HEK293 (cell line): Measurements from ENCODE around the gene GALNT2.

ENCODE experiments used
- CTCF ChIA-PET: fragments of 350-600 bp; formaldehyde crosslinking; extraction: SDS; loops from one replicate; lab custom pipeline; 2021; ENCODE audit warnings: antibody characterized with exemption; lab: Yijun Ruan, JAX
- POLR2A ChIA-PET: fragments of 300-600 bp; formaldehyde crosslinking; extraction: SDS; loops from one replicate; lab custom pipeline; 2020; ENCODE audit warnings: antibody characterized with exemption, inconsistent platforms; lab: Yijun Ruan, JAX
- H3K27ac ChIP-seq: fragments of 200-500 bp; sonication (Bioruptor generic); 2 replicates; pipeline ENCODE4 v1.5.1; 2014; ENCODE audit warnings: low read depth, low read length, control low read depth, inconsistent platforms; ENCODE audit errors: extremely low read depth
- H3K36me3 ChIP-seq, 2 experiments: fragments of 200-500 bp in 1 of 2; sonication (Bioruptor generic) in 1 of 2; 1 replicate in 1 of 2; 2 replicates in 1 of 2; pipeline ENCODE4 v1.5.1; 2014 to 2017; ENCODE audit warnings: inconsistent platforms in 2 of 2, low read length in 2 of 2; ENCODE audit not compliant: control insufficient read depth in 2 of 2, insufficient read depth in 1 of 2
- H3K4me1 ChIP-seq: fragments of 200-500 bp; sonication (Bioruptor generic); 2 replicates; pipeline ENCODE4 v1.5.1; 2014; ENCODE audit warnings: mild to moderate bottlenecking, low read length, inconsistent platforms; ENCODE audit not compliant: control insufficient read depth, insufficient read depth
- H3K4me3 ChIP-seq: 2 replicates; pipeline ENCODE4 v1.5.1; 2011; ENCODE audit warnings: low read depth, mild to moderate bottlenecking, control low read depth, low read length, moderate library complexity
- H3K9me3 ChIP-seq: fragments of 200-500 bp; sonication (Bioruptor generic); 2 replicates; pipeline ENCODE4 v1.5.1; 2014; ENCODE audit warnings: low read depth, low read length, inconsistent platforms; ENCODE audit not compliant: control insufficient read depth, insufficient read depth
- BCL11B ChIP-seq: fragments of 450-650 bp; formaldehyde crosslinking; IDR thresholded peaks from 2 replicates; pipeline ENCODE4 v1.5.1; 2016; ENCODE audit warnings: low read depth, missing biosample characterization, missing genetic modification characterization
- MEIS1 ChIP-seq: sonication (generic); formaldehyde crosslinking; IDR thresholded peaks from 2 replicates; pipeline ENCODE4 v1.8.1; 2022; ENCODE audit warnings: missing genetic modification reagents, mild to moderate bottlenecking, borderline replicate concordance
- REPIN1 ChIP-seq: fragments of 450-650 bp; formaldehyde crosslinking; IDR thresholded peaks from 2 replicates; pipeline ENCODE4 v1.5.1; 2017; ENCODE audit warnings: missing biosample characterization, missing genetic modification characterization, low read depth
- SP2 ChIP-seq: fragments of 450-650 bp; formaldehyde crosslinking; IDR thresholded peaks from 2 replicates; pipeline ENCODE4 v1.5.1; 2016; ENCODE audit warnings: missing biosample characterization, missing genetic modification characterization
- ZBTB6 ChIP-seq: fragments of 450-650 bp; formaldehyde crosslinking; IDR thresholded peaks from 2 replicates; pipeline ENCODE4 v1.5.1; 2017; ENCODE audit warnings: missing biosample characterization, missing genetic modification characterization
- ZFHX2 ChIP-seq: fragments of 450-650 bp; formaldehyde crosslinking; conservative IDR thresholded peaks from 2 replicates; pipeline ENCODE4 v1.5.1; 2016; ENCODE audit warnings: missing biosample characterization, missing genetic modification characterization
- ZNF10 ChIP-seq: fragments of 450-650 bp; formaldehyde crosslinking; IDR thresholded peaks from 2 replicates; pipeline ENCODE4 v1.5.1; 2017; ENCODE audit warnings: missing biosample characterization, missing genetic modification characterization
- ZNF138 ChIP-seq: fragments of 450-650 bp; formaldehyde crosslinking; IDR thresholded peaks from 2 replicates; pipeline ENCODE4 v1.5.1; 2016; ENCODE audit warnings: missing biosample characterization, missing genetic modification characterization, borderline replicate concordance
- ZNF157 ChIP-seq: fragments of 450-650 bp; formaldehyde crosslinking; IDR thresholded peaks from 2 replicates; pipeline ENCODE4 v1.5.1; 2016; ENCODE audit warnings: missing biosample characterization, missing genetic modification characterization
- ZNF174 ChIP-seq: fragments of 450-650 bp; formaldehyde crosslinking; IDR thresholded peaks from 2 replicates; pipeline ENCODE4 v1.5.0; 2017; ENCODE audit warnings: missing biosample characterization, mild to moderate bottlenecking, missing genetic modification characterization
- ZNF202 ChIP-seq: fragments of 450-650 bp; formaldehyde crosslinking; IDR thresholded peaks from 2 replicates; pipeline ENCODE4 v1.5.1; 2016; ENCODE audit warnings: missing biosample characterization, missing genetic modification characterization, borderline replicate concordance
- ZNF239 ChIP-seq: fragments of 450-650 bp; formaldehyde crosslinking; IDR thresholded peaks from 2 replicates; pipeline ENCODE4 v1.5.1; 2016; ENCODE audit warnings: missing biosample characterization, missing genetic modification characterization
- ZNF280C ChIP-seq: fragments of 450-650 bp; formaldehyde crosslinking; IDR thresholded peaks from 2 replicates; pipeline ENCODE4 v1.5.1; 2016; ENCODE audit warnings: missing biosample characterization, missing genetic modification characterization
- ZNF404 ChIP-seq: fragments of 450-650 bp; formaldehyde crosslinking; IDR thresholded peaks from 2 replicates; pipeline ENCODE4 v1.5.1; 2017; ENCODE audit warnings: missing biosample characterization, missing genetic modification characterization
- ZNF426 ChIP-seq: fragments of 450-650 bp; formaldehyde crosslinking; IDR thresholded peaks from 2 replicates; pipeline ENCODE4 v1.5.1; 2017; ENCODE audit warnings: missing biosample characterization, missing genetic modification characterization, mild to moderate bottlenecking, inconsistent platforms, moderate library complexity
- ZNF530 ChIP-seq: fragments of 450-650 bp; formaldehyde crosslinking; IDR thresholded peaks from 2 replicates; pipeline ENCODE4 v1.5.1; 2016; ENCODE audit warnings: low read depth, missing biosample characterization, missing genetic modification characterization
- ZNF585B ChIP-seq: fragments of 450-650 bp; formaldehyde crosslinking; IDR thresholded peaks from 2 replicates; pipeline ENCODE4 v1.5.1; 2016; ENCODE audit warnings: missing biosample characterization, missing genetic modification characterization
- ZNF654 ChIP-seq: fragments of 450-650 bp; formaldehyde crosslinking; IDR thresholded peaks from 2 replicates; pipeline ENCODE4 v1.5.1; 2016; ENCODE audit warnings: low read depth, missing biosample characterization, missing genetic modification characterization
- ZNF704 ChIP-seq: fragments of 450-650 bp; formaldehyde crosslinking; IDR thresholded peaks from 2 replicates; pipeline ENCODE4 v1.5.1; 2016; ENCODE audit warnings: missing biosample characterization, missing genetic modification characterization
- ZNF707 ChIP-seq: fragments of 450-650 bp; formaldehyde crosslinking; IDR thresholded peaks from 2 replicates; pipeline ENCODE4 v1.5.1; 2016; ENCODE audit warnings: missing biosample characterization, missing genetic modification characterization
- ZNF785 ChIP-seq: fragments of 450-650 bp; formaldehyde crosslinking; IDR thresholded peaks from 2 replicates; pipeline ENCODE4 v1.5.1; 2016; ENCODE audit warnings: missing biosample characterization, missing genetic modification characterization
- ZNF843 ChIP-seq: fragments of 450-650 bp; formaldehyde crosslinking; IDR thresholded peaks from 2 replicates; pipeline ENCODE4 v1.5.1; 2016; ENCODE audit warnings: missing biosample characterization, missing genetic modification characterization
- TF ChIP-seq, protein P1 (sequence below): fragments of 450-650 bp; formaldehyde crosslinking; IDR thresholded peaks from 2 replicates; pipeline ENCODE4 v1.5.1; 2016; ENCODE audit warnings: missing biosample characterization, missing genetic modification characterization
- TF ChIP-seq, protein P2 (sequence below): fragments of 450-650 bp; formaldehyde crosslinking; IDR thresholded peaks from 2 replicates; pipeline ENCODE4 v1.5.1; 2016; ENCODE audit warnings: missing biosample characterization, missing genetic modification characterization, low read depth
- TF ChIP-seq, protein P3 (sequence below): fragments of 450-650 bp; formaldehyde crosslinking; IDR thresholded peaks from 2 replicates; pipeline ENCODE4 v1.5.1; 2017; ENCODE audit warnings: missing biosample characterization, missing genetic modification characterization

GALNT2 gene

DNA sequence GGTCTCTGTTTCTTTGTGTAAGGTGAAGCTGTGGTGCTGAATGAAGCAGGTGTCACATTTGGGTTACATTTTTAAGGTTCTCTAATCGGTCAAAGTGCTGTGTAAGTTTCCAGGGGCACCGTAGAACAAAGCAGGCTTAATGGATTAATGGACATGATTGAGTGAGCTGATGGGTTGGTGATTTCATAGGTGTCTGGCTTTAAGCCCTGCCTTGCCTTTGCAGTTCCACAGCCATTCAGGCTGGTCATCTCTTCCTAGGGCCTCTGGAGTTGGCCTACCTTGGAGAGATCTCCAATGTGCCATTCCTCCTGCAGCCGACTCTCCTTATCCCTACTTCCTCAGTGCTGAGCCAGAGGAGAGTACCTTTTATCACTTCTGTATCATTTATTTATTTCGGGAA lies 15.2 kb downstream of the GALNT2 start:
- Histone ChIP-seq H3K4me3 (no peak overlapping the region), H3K27ac (no peak overlapping the region), H3K36me3 (no peaks in the 10 kb centered on the region), H3K9me3 (no peaks in the 10 kb centered on the region), H3K4me1 (peaks cover 18% of the 10 kb centered on the region)
- ChIA-PET CTCF (interaction anchor here (0.7 kb wide), 1 partner anchor 23 kb away, joined by 3 read pairs; no protein-coding TSS in a partner anchor), POLR2A (no interaction called here)
- TF ChIP-seq ZFHX2 (tag by site-specific recombination) = no peak
- TF ChIP-seq ZNF10 (tag by site-specific recombination) = no peak
- no peak for TF ChIP-seq ZNF404 (tag by site-specific recombination)
- no peak for TF ChIP-seq ZNF843 (tag by site-specific recombination)
- TF ChIP-seq ZNF202 (tag by site-specific recombination) = no peak
- no peak for TF ChIP-seq ZNF138 (tag by site-specific recombination)
- no peak for TF ChIP-seq ZNF654 (tag by site-specific recombination)
- TF ChIP-seq ZNF530 = no peak
- TF ChIP-seq ZNF585B = no peak
- no peak for TF ChIP-seq ZNF704 (tag by site-specific recombination)
- TF ChIP-seq ZNF174 (tag by site-specific recombination) = no peak
- no peak for TF ChIP-seq ZNF426
- no peak for TF ChIP-seq REPIN1 (tag by site-specific recombination)
- TF ChIP-seq, protein P1, sequence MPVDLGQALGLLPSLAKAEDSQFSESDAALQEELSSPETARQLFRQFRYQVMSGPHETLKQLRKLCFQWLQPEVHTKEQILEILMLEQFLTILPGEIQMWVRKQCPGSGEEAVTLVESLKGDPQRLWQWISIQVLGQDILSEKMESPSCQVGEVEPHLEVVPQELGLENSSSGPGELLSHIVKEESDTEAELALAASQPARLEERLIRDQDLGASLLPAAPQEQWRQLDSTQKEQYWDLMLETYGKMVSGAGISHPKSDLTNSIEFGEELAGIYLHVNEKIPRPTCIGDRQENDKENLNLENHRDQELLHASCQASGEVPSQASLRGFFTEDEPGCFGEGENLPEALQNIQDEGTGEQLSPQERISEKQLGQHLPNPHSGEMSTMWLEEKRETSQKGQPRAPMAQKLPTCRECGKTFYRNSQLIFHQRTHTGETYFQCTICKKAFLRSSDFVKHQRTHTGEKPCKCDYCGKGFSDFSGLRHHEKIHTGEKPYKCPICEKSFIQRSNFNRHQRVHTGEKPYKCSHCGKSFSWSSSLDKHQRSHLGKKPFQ (tag by site-specific recombination) = no peak
- TF ChIP-seq, protein P2, sequence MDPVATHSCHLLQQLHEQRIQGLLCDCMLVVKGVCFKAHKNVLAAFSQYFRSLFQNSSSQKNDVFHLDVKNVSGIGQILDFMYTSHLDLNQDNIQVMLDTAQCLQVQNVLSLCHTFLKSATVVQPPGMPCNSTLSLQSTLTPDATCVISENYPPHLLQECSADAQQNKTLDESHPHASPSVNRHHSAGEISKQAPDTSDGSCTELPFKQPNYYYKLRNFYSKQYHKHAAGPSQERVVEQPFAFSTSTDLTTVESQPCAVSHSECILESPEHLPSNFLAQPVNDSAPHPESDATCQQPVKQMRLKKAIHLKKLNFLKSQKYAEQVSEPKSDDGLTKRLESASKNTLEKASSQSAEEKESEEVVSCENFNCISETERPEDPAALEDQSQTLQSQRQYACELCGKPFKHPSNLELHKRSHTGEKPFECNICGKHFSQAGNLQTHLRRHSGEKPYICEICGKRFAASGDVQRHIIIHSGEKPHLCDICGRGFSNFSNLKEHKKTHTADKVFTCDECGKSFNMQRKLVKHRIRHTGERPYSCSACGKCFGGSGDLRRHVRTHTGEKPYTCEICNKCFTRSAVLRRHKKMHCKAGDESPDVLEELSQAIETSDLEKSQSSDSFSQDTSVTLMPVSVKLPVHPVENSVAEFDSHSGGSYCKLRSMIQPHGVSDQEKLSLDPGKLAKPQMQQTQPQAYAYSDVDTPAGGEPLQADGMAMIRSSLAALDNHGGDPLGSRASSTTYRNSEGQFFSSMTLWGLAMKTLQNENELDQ (tag by site-specific recombination) = no peak
- no peak for TF ChIP-seq ZNF239 (tag by site-specific recombination)

- POLR2A ChIA-PET = interaction anchor here (0.8 kb wide), 1 partner anchor 459 kb away, joined by 9 read pairs; no protein-coding TSS in a partner anchor
- Histone ChIP-seq H3K4me1 (peaks cover 18% of the 10 kb centered on the region), H3K36me3 (no peaks in the 10 kb centered on the region), H3K4me3 (no peak overlapping the region), H3K9me3 (no peaks in the 10 kb centered on the region), H3K27ac (no peak overlapping the region)
- CTCF ChIA-PET = interaction anchor here (0.7 to 1.3 kb wide), 2 partner anchors 422 to 1162 kb away, joined by 3 to 5 read pairs; no protein-coding TSS in a partner anchor
- TF ChIP-seq ZBTB6 (peak; percentile 100), ZNF157 (tag by site-specific recombination) (0 out of 2 replicates have a peak, but pooled peaks have one; percentile 22), ZNF707 (tag by site-specific recombination) (peak; percentile 53; the same call in 1 of the 2 replicates), MEIS1 (CRISPR knock-in tag) (no peak), ZNF280C (tag by site-specific recombination) (peak; percentile 65; the same call in 1 of the 2 replicates), SP2 (peak; percentile 13; the same call in 1 of the 2 replicates), ZNF239 (tag by site-specific recombination) (peak; percentile 11; the same call in 1 of the 2 replicates), BCL11B (tag by site-specific recombination) (no peak), ZNF785 (tag by site-specific recombination) (peak; percentile 47; the same call in 1 of the 2 replicates)
- TF ChIP-seq, protein P3, sequence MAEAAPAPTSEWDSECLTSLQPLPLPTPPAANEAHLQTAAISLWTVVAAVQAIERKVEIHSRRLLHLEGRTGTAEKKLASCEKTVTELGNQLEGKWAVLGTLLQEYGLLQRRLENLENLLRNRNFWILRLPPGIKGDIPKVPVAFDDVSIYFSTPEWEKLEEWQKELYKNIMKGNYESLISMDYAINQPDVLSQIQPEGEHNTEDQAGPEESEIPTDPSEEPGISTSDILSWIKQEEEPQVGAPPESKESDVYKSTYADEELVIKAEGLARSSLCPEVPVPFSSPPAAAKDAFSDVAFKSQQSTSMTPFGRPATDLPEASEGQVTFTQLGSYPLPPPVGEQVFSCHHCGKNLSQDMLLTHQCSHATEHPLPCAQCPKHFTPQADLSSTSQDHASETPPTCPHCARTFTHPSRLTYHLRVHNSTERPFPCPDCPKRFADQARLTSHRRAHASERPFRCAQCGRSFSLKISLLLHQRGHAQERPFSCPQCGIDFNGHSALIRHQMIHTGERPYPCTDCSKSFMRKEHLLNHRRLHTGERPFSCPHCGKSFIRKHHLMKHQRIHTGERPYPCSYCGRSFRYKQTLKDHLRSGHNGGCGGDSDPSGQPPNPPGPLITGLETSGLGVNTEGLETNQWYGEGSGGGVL = 0 out of 2 replicates have a peak, but pooled peaks have one; percentile 7
Observed at GRCh38 chr1:230083053-230083452, 16.0 kb downstream of the GALNT2 start.
